Stimulated activated CD4-positive, alpha-beta T cell treated with anti-CD3 and anti-CD28 coated beads, TNF-alpha, amount 100 ng/mL, for 24 hours (primary cell): ENCODE data around the gene SLC35B2.
A peak's percentile ranks its signal among the peaks of the same experiment; 100 is the strongest.

ENCODE experiments used
- DNase-seq, 3 experiments: peaks; one replicate each; pipeline ENCODE4 v3.0.0-alpha.2; 2020; ENCODE audit warnings: low read depth in 3 of 3

The SLC35B2 gene

GRCh38 chr6:44253307-44254101 lies 3.8 kb downstream of the SLC35B2 start:
- DNase-seq, result peak in 2 of 3 experiments; percentile 44 to 50

DNA sequence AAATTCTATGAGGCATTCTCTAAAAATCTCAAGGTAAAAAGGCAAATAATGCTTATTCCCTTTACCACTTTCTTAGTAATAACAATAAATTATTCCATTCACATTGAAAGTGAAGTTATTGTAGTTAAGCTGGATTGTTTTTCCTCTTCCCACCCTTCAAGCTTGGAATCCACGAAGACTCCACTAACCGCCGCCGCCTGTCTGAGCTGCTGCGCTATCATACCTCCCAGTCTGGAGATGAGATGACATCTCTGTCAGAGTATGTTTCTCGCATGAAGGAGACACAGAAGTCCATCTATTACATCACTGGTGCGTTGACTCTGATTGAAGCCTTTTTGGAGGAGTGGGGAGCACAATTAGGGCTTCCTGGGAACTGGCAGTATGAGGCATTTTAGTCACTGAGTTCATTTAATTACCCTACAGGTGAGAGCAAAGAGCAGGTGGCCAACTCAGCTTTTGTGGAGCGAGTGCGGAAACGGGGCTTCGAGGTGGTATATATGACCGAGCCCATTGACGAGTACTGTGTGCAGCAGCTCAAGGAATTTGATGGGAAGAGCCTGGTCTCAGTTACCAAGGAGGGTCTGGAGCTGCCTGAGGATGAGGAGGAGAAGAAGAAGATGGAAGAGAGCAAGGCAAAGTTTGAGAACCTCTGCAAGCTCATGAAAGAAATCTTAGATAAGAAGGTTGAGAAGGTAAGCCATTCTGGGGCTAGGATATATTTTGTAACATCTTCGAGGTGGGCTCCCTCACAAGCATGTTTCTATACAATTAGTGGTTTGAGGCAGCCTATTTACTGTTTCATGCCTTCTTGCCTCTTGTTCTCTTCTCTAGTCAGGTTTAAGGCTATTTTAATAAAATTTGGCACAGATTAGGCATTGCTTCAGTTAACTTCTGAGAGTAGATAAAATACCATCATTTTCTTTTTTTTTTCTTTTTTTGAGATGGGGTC lies 5.5 kb downstream of the SLC35B2 start:
- DNase-seq, result no peak

DNA sequence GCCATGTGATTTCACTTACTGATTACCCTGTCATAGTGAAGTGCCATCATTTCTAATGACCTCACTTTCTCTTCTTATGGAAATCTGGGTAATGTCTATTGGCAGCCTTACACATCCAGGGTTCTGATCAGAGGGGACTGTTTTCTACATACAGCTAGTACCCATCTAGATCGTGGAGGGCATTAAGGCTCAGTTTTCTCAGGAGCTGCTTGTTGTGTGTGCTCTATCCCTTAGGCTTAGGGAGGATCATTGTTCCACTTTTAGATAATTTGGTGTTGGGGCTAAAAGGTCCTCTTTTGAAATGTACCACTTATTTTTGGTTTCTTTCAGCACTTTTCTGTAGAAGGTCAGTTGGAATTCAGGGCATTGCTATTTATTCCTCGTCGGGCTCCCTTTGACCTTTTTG lies 6.6 kb downstream of the SLC35B2 start:
- DNase-seq, result no peak

GRCh38 chr6:44250067-44250717 lies 7.1 kb downstream of the SLC35B2 start:
- DNase-seq, result no peak

- no peak for DNase-seq
Measured at GRCh38 chr6:44249082-44249748, 8.1 kb downstream of the SLC35B2 start.

GRCh38 chr6:44248579-44248978 lies 8.7 kb downstream of the SLC35B2 start:
- no peak for DNase-seq

DNA sequence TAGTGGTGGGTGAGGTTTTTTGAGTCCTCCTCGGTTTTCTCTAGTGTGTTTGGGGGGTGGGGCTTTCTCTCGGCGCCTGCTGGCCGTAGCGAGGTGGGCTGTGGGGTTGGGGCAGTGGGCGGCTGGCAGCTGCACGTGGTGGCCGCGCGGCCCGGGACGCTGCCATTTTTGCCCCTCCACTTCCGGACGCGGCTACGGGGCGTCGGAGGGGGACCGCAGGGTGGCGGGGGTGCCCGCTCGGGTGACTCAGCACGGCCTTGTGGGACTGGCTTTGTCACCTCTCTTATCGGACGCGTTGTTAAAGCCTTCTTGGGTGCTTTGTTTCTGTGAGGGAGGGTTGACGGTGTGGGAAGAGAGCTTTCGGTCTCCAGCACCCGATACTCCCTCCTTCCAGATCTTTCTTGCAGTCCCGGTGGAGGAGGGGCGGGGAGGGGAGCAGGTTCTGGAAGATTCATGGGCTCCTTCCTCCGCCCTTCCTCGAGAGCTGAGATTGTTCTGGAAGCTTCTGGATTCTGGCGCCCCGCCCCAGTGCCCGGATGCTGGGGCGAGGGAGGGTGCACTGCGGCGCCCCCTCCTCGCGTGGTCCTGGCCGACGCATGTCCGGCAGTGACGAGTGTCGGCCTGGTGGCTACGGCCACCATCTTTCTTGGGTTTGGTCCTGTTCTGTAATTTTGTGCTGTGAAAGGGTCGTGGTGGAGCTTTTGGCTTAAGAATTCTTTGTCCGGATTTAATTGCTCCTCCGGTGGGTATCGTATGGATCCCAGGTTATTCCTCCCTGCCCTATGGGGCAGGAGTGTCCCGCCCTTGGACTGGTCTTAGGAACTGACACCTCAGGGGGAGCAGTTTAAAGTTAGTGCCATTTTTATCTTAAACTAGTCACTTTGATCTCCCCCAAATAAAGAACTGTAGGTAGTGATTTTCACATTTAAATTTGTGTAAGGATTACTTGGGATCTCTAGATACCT lies 9.7 kb downstream of the SLC35B2 start:
- DNase-seq, result peak; percentile 76 to 83 (median 80)

DNA sequence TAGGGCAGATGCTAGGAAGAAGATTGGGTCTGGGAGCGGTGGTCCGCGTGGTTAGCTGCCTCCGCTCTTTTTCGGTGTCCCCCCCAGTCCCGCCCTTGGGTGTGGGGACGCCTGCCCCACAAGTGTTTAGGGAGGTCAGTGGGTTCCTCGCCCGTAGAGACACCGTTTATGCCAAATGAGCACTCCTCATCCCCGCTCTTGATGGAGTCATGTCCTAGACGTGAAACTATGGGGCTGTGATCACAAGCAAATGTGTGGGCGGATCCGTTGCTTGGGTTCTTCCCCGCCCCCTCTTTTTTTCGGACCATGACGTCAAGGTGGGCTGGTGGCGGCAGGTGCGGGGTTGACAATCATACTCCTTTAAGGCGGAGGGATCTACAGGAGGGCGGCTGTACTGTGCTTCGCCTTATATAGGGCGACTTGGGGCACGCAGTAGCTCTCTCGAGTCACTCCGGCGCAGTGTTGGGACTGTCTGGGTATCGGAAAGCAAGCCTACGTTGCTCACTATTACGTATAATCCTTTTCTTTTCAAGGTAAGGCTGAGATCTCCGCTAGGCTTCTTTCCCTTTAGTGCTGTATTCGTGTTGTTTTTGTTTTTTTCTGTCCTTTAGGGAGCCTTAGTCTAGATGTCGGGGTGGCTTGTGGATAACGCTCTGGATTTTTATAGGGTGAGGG lies 10.5 kb downstream of the SLC35B2 start, which contains the start of gene HSP90AB1:
HSP90AB1 (plus strand) TSS at position 439 of the 675 bp plus-strand sequence. CDS start 1,529 bp downstream, outside the sequence.
- peak; percentile 91 to 96 (median 96) for DNase-seq

- peak; percentile 74 to 89 (median 84) for DNase-seq
Measured at GRCh38 chr6:44245912-44246662, 11.2 kb downstream of the SLC35B2 start.

DNA sequence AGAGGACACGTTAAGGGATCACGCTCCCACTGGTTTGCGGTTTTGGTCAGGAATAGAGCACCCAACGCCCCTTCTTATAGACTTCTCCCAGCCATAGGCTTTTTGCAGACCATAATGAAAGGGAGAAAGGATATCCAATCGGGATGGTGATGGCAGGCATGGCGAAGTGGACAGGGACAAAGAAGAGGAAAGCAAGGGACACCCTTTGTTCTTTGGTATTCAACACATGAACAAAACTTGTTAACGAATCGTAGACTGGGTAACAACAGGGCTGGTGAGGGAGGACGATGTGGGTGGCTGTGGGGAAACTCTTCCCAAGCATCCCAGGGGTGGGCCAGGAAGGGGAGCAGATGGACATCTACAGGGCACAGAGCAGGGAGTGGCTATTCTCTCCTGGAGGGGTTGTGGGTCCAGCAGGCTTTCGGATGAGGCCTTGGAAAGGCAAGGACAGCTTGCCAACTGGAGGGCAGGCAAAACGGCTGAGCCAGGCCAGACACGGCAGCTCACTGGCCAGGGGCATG lies 11.9 kb downstream of the SLC35B2 start:
- DNase-seq, result no peak

- DNase-seq, result no peak
Measured at GRCh38 chr6:44243345-44243744, 14.0 kb downstream of the SLC35B2 start.

GRCh38 chr6:44238687-44239350 lies 18.5 kb downstream of the SLC35B2 start:
- no peak for DNase-seq

- DNase-seq, result peak; percentile 52 to 74 (median 68)
Measured at GRCh38 chr6:44237813-44238433, 19.4 kb downstream of the SLC35B2 start.

- DNase-seq, result peak in 1 of 3 experiments; percentile 78
Measured at GRCh38 chr6:44237021-44237812, 20.1 kb downstream of the SLC35B2 start.

GRCh38 chr6:44235891-44236516 lies 21.3 kb downstream of the SLC35B2 start:
- no peak for DNase-seq

- DNase-seq, result no peak
Measured at GRCh38 chr6:44235269-44235668, 22.1 kb downstream of the SLC35B2 start.
